Stimulated activated naive B cell treated with anti-CD40 and anti-IgM and Interleukin-4, amounts not matched to agents 10 μg/mL and 1 μg/mL and 100 μg/mL, for 72 hours (primary cell): Measurements from ENCODE around the gene TAS1R2.
"Not testable (repeated sequence)": the region's sequence is repeated elsewhere in the genome, so short reads cannot be mapped to it uniquely, and the experiment has no call there.

ENCODE experiments used
- ATAC-seq, 2 donors: fragments of 150-1000 bp; cut with Tn5 transposase; replicated peaks; 2 replicates each; pipeline ENCODE4 v1.10.0; 2021; ENCODE audit warnings: moderate library complexity in 1 of 2
- DNase-seq: peaks from one replicate; pipeline ENCODE4 v3.0.0; 2021
- H3K27ac Mint-ChIP-seq: one replicate; pipeline ENCODE4 v1.8.0; 2022; ENCODE audit warnings: mild to moderate bottlenecking, mixed read lengths
- H3K27me3 Mint-ChIP-seq, 2 donors: one replicate each; pipeline ENCODE4 v1.8.0; 2022; ENCODE audit warnings: mixed read lengths in 2 of 2
- H3K36me3 Mint-ChIP-seq, 2 donors: one replicate each; pipeline ENCODE4 v1.8.0; 2022; ENCODE audit warnings: mixed read lengths in 2 of 2, mild to moderate bottlenecking in 1 of 2
- H3K4me1 Mint-ChIP-seq, 2 donors: one replicate each; pipeline ENCODE4 v1.8.0; 2022; ENCODE audit warnings: mixed read lengths in 2 of 2, mild to moderate bottlenecking in 1 of 2
- H3K4me3 Mint-ChIP-seq, 2 donors: one replicate each; pipeline ENCODE4 v1.8.0; 2022; ENCODE audit warnings: mild to moderate bottlenecking in 2 of 2, mixed read lengths in 2 of 2, moderate library complexity in 1 of 2
- H3K9me3 Mint-ChIP-seq, 2 donors: one replicate each; pipeline ENCODE4 v1.8.0; 2022; ENCODE audit warnings: mixed read lengths in 2 of 2, mild to moderate bottlenecking in 1 of 2

The TAS1R2 gene

GRCh38 chr1:18868801-18869424 is 9.5 kb upstream of the TAS1R2 start:
- Mint-ChIP-seq H3K4me3 (no peak overlapping the region), H3K4me1 (peaks cover 0 to 4% of the 10 kb centered on the region in 2 donors), H3K27ac (no peak overlapping the region), H3K27me3 (peaks cover 22% of the 10 kb centered on the region in 2 donors), H3K9me3 (no peaks in the 10 kb centered on the region), H3K36me3 (peaks cover 5 to 9% of the 10 kb centered on the region in 2 donors)
- DNase-seq (no peak), ATAC-seq (no peak)

GRCh38 chr1:18868354-18868753 is 8.9 kb upstream of the TAS1R2 start:
- peaks cover 0 to 4% of the 10 kb centered on the region in 2 donors for H3K4me1 Mint-ChIP-seq
- H3K36me3 Mint-ChIP-seq = peaks cover 5 to 8% of the 10 kb centered on the region in 2 donors
- ATAC-seq = no peak
- H3K27ac Mint-ChIP-seq = no peak overlapping the region
- DNase-seq = no peak
- H3K4me3 Mint-ChIP-seq = no peak overlapping the region
- H3K9me3 Mint-ChIP-seq = no peaks in the 10 kb centered on the region
- peaks cover 22% of the 10 kb centered on the region in 2 donors for H3K27me3 Mint-ChIP-seq

- DNase-seq = no peak
- H3K27me3 Mint-ChIP-seq = peaks cover 22 to 29% of the 10 kb centered on the region in 2 donors
- H3K27ac Mint-ChIP-seq = no peak overlapping the region
- H3K4me1 Mint-ChIP-seq = peaks cover 0 to 4% of the 10 kb centered on the region in 2 donors
- H3K36me3 Mint-ChIP-seq = no peaks in the 10 kb centered on the region
- no peak overlapping the region for H3K4me3 Mint-ChIP-seq
- no peak for ATAC-seq
- no peaks in the 10 kb centered on the region for H3K9me3 Mint-ChIP-seq
These were observed 7.4 kb upstream of the TAS1R2 start for GRCh38 chr1:18866846-18867245.

GRCh38 chr1:18866314-18866713 is 6.9 kb upstream of the TAS1R2 start:
- no peaks in the 10 kb centered on the region for H3K36me3 Mint-ChIP-seq
- H3K4me3 Mint-ChIP-seq = no peak overlapping the region
- peaks cover 22 to 30% of the 10 kb centered on the region in 2 donors for H3K27me3 Mint-ChIP-seq
- no peak for DNase-seq
- no peak for ATAC-seq
- no peaks in the 10 kb centered on the region for H3K9me3 Mint-ChIP-seq
- H3K4me1 Mint-ChIP-seq = peaks cover 0 to 4% of the 10 kb centered on the region in 2 donors
- no peak overlapping the region for H3K27ac Mint-ChIP-seq

- ATAC-seq = no peak
- Mint-ChIP-seq H3K4me3 (no peak overlapping the region), H3K9me3 (no peaks in the 10 kb centered on the region), H3K27me3 (peaks cover 22 to 30% of the 10 kb centered on the region in 2 donors), H3K36me3 (no peaks in the 10 kb centered on the region), H3K4me1 (peaks cover 0 to 4% of the 10 kb centered on the region in 2 donors), H3K27ac (no peak overlapping the region)
- DNase-seq = no peak
These were observed 5.7 kb upstream of the TAS1R2 start for GRCh38 chr1:18865176-18865575.

- DNase-seq (no peak), ATAC-seq (no peak)
- peaks cover 13 to 21% of the 10 kb centered on the region in 2 donors for H3K27me3 Mint-ChIP-seq
- no peak overlapping the region for H3K27ac Mint-ChIP-seq
- H3K4me3 Mint-ChIP-seq = no peak overlapping the region
- H3K36me3 Mint-ChIP-seq = no peaks in the 10 kb centered on the region
- H3K9me3 Mint-ChIP-seq = no peaks in the 10 kb centered on the region
- no peaks in the 10 kb centered on the region for H3K4me1 Mint-ChIP-seq
These were observed 2.1 kb upstream of the TAS1R2 start for GRCh38 chr1:18861590-18861989.

GRCh38 chr1:18861082-18861481 is 1.6 kb upstream of the TAS1R2 start:
- ATAC-seq = no peak
- no peak overlapping the region for H3K27ac Mint-ChIP-seq

GRCh38 chr1:18858070-18858688 is 1.3 kb downstream of the TAS1R2 start:
- H3K27ac Mint-ChIP-seq = no peak overlapping the region
- no peak for DNase-seq
- no peak for ATAC-seq

More at GRCh38 chr1:18861082-18861481, 1.6 kb upstream of the TAS1R2 start:
- peaks cover 11 to 21% of the 10 kb centered on the region in 2 donors for H3K27me3 Mint-ChIP-seq
- H3K4me3 Mint-ChIP-seq = no peak overlapping the region
- H3K4me1 Mint-ChIP-seq = no peaks in the 10 kb centered on the region
- no peaks in the 10 kb centered on the region for H3K9me3 Mint-ChIP-seq
- no peaks in the 10 kb centered on the region for H3K36me3 Mint-ChIP-seq
- no peak for DNase-seq

GRCh38 chr1:18856435-18856834 is 3.0 kb downstream of the TAS1R2 start:
- no peak overlapping the region for H3K27ac Mint-ChIP-seq
- ATAC-seq (no peak), DNase-seq (no peak)
- H3K4me1 Mint-ChIP-seq = no peaks in the 10 kb centered on the region
- H3K36me3 Mint-ChIP-seq = no peaks in the 10 kb centered on the region
- no peak overlapping the region for H3K4me3 Mint-ChIP-seq
- H3K9me3 Mint-ChIP-seq = no peaks in the 10 kb centered on the region
- peaks cover 11 to 12% of the 10 kb centered on the region in 2 donors for H3K27me3 Mint-ChIP-seq

More at GRCh38 chr1:18858070-18858688, 1.3 kb downstream of the TAS1R2 start:
- Mint-ChIP-seq H3K36me3 (no peaks in the 10 kb centered on the region), H3K4me1 (no peaks in the 10 kb centered on the region), H3K27me3 (peaks cover 11 to 20% of the 10 kb centered on the region in 2 donors), H3K4me3 (no peak overlapping the region), H3K9me3 (no peaks in the 10 kb centered on the region)

- Mint-ChIP-seq H3K36me3 (no peaks in the 10 kb centered on the region), H3K27ac (no peak overlapping the region), H3K4me3 (no peak overlapping the region), H3K27me3 (peaks cover 11 to 12% of the 10 kb centered on the region in 2 donors), H3K9me3 (no peaks in the 10 kb centered on the region), H3K4me1 (no peaks in the 10 kb centered on the region)
- ATAC-seq (no peak), DNase-seq (no peak)
These were observed 3.9 kb downstream of the TAS1R2 start for GRCh38 chr1:18855573-18855972.

- peaks cover 11 to 12% of the 10 kb centered on the region in 2 donors for H3K27me3 Mint-ChIP-seq
- H3K36me3 Mint-ChIP-seq = no peaks in the 10 kb centered on the region
- no peak overlapping the region for H3K4me3 Mint-ChIP-seq
- no peaks in the 10 kb centered on the region for H3K9me3 Mint-ChIP-seq
- no peak for ATAC-seq
- no peaks in the 10 kb centered on the region for H3K4me1 Mint-ChIP-seq
- no peak for DNase-seq
- no peak overlapping the region for H3K27ac Mint-ChIP-seq
These were observed 5.0 kb downstream of the TAS1R2 start for GRCh38 chr1:18854331-18855025.

GRCh38 chr1:18852501-18852900 is 7.0 kb downstream of the TAS1R2 start:
- Mint-ChIP-seq H3K4me3 (no peak overlapping the region), H3K36me3 (no peaks in the 10 kb centered on the region), H3K27me3 (peaks cover 11 to 12% of the 10 kb centered on the region in 2 donors), H3K27ac (no peak overlapping the region), H3K4me1 (no peaks in the 10 kb centered on the region), H3K9me3 (peaks cover 0 to 2% of the 10 kb centered on the region in 2 donors)
- DNase-seq (no peak), ATAC-seq (no peak)

- Mint-ChIP-seq H3K4me1 (no peaks in the 10 kb centered on the region), H3K9me3 (peaks cover 0 to 3% of the 10 kb centered on the region in 2 donors), H3K27ac (no peak overlapping the region), H3K27me3 (peaks cover 0 to under 1% of the 10 kb centered on the region in 2 donors), H3K36me3 (no peaks in the 10 kb centered on the region), H3K4me3 (no peak overlapping the region)
- DNase-seq = no peak
- no peak for ATAC-seq
These were observed 10.2 kb downstream of the TAS1R2 start for GRCh38 chr1:18849261-18849711.

GRCh38 chr1:18847723-18848122 is 11.7 kb downstream of the TAS1R2 start:
- H3K4me1 Mint-ChIP-seq, H3K9me3 Mint-ChIP-seq, H3K27ac Mint-ChIP-seq, ATAC-seq, H3K36me3 Mint-ChIP-seq, H3K4me3 Mint-ChIP-seq, H3K27me3 Mint-ChIP-seq, DNase-seq: not testable (repeated sequence)
